ENCODE results near the gene EPPIN. TPM values are rescaled to one million over a fixed set of nuclear protein-coding genes. Genes with fewer than 3 reads are reported as not detected.

The EPPIN gene
- total RNA-seq, 1 donor = not detected

- H4K20me1 ChIP-seq (ENCODE audit: insufficient read depth, low read length) = no peaks in the 10 kb centered on the region
- no peak overlapping the region for H2AFZ ChIP-seq (ENCODE audit: low read length)
- no peak overlapping the region for H3K27ac ChIP-seq (ENCODE audit: low read depth, low read length)
- no peak for TF ChIP-seq CTCF (IDR thresholded peaks at IDR 0.05; ENCODE audit: extremely low read depth, low read depth, low read length)
- no peak for DNase-seq (ENCODE audit: insufficient read length, low spot score, missing footprints)
- H3K79me2 ChIP-seq (ENCODE audit: insufficient read depth, low read length) = no peaks in the 10 kb centered on the region
- no peak overlapping the region for H3K4me2 ChIP-seq (ENCODE audit: insufficient read depth, low read length)
- H3K9me3 ChIP-seq (ENCODE audit: low read depth, low read length) = no peaks in the 10 kb centered on the region
- peaks cover 20% of the 10 kb centered on the region for H3K27me3 ChIP-seq (ENCODE audit: insufficient read depth, low read length)
- no peak overlapping the region for H3K4me3 ChIP-seq (ENCODE audit: insufficient read depth, low read length)
- H3K36me3 ChIP-seq (ENCODE audit: insufficient read depth, low read length) = no peaks in the 10 kb centered on the region
- H3K4me1 ChIP-seq (ENCODE audit: insufficient read depth, low read length) = no peaks in the 10 kb centered on the region
Measured at GRCh38 chr20:45501600-45501999, 45.6 kb downstream of the EPPIN start.

- Histone ChIP-seq H3K27me3 (ENCODE audit: insufficient read depth, low read length) (peaks cover 27% of the 10 kb centered on the region), H3K27ac (ENCODE audit: low read depth, low read length) (no peak overlapping the region)
- no peak for DNase-seq (ENCODE audit: insufficient read length, low spot score, missing footprints)
Measured at GRCh38 chr20:45500022-45500421, 47.2 kb downstream of the EPPIN start.

GRCh38 chr20:45497971-45498494, 49.2 kb downstream of the EPPIN start:
- Histone ChIP-seq H3K4me1 (ENCODE audit: insufficient read depth, low read length) (no peaks in the 10 kb centered on the region), H3K79me2 (ENCODE audit: insufficient read depth, low read length) (no peaks in the 10 kb centered on the region), H4K20me1 (ENCODE audit: insufficient read depth, low read length) (no peaks in the 10 kb centered on the region), H3K27ac (ENCODE audit: low read depth, low read length) (no peak overlapping the region), H3K9me3 (ENCODE audit: low read depth, low read length) (no peaks in the 10 kb centered on the region), H3K4me2 (ENCODE audit: insufficient read depth, low read length) (no peak overlapping the region), H2AFZ (ENCODE audit: low read length) (no peak overlapping the region), H3K36me3 (ENCODE audit: insufficient read depth, low read length) (no peaks in the 10 kb centered on the region), H3K4me3 (ENCODE audit: insufficient read depth, low read length) (no peak overlapping the region), H3K27me3 (ENCODE audit: insufficient read depth, low read length) (peaks cover 27% of the 10 kb centered on the region)
- no peak for TF ChIP-seq CTCF (IDR thresholded peaks at IDR 0.05; ENCODE audit: extremely low read depth, low read depth, low read length)
- DNase-seq (ENCODE audit: insufficient read length, low spot score, missing footprints) = no peak

More at GRCh38 chr20:45500022-45500421, 47.2 kb downstream of the EPPIN start:
- no peaks in the 10 kb centered on the region for H3K36me3 ChIP-seq (ENCODE audit: insufficient read depth, low read length)
- no peaks in the 10 kb centered on the region for H4K20me1 ChIP-seq (ENCODE audit: insufficient read depth, low read length)
- no peak overlapping the region for H3K4me3 ChIP-seq (ENCODE audit: insufficient read depth, low read length)
- no peak overlapping the region for H3K4me2 ChIP-seq (ENCODE audit: insufficient read depth, low read length)
- TF ChIP-seq CTCF (IDR thresholded peaks at IDR 0.05; ENCODE audit: extremely low read depth, low read depth, low read length) = no peak
- H3K4me1 ChIP-seq (ENCODE audit: insufficient read depth, low read length) = no peaks in the 10 kb centered on the region
- H2AFZ ChIP-seq (ENCODE audit: low read length) = no peak overlapping the region
- H3K79me2 ChIP-seq (ENCODE audit: insufficient read depth, low read length) = no peaks in the 10 kb centered on the region
- H3K9me3 ChIP-seq (ENCODE audit: low read depth, low read length) = no peaks in the 10 kb centered on the region

GRCh38 chr20:45496166-45496565, 51.0 kb downstream of the EPPIN start:
- DNase-seq (ENCODE audit: insufficient read length, low spot score, missing footprints) = no peak
- Histone ChIP-seq H3K9me3 (ENCODE audit: low read depth, low read length) (no peaks in the 10 kb centered on the region), H3K27me3 (ENCODE audit: insufficient read depth, low read length) (peaks cover 23% of the 10 kb centered on the region), H4K20me1 (ENCODE audit: insufficient read depth, low read length) (no peaks in the 10 kb centered on the region), H3K36me3 (ENCODE audit: insufficient read depth, low read length) (no peaks in the 10 kb centered on the region), H2AFZ (ENCODE audit: low read length) (no peak overlapping the region), H3K4me1 (ENCODE audit: insufficient read depth, low read length) (no peaks in the 10 kb centered on the region), H3K79me2 (ENCODE audit: insufficient read depth, low read length) (no peaks in the 10 kb centered on the region), H3K27ac (ENCODE audit: low read depth, low read length) (no peak overlapping the region), H3K4me3 (ENCODE audit: insufficient read depth, low read length) (no peak overlapping the region), H3K4me2 (ENCODE audit: insufficient read depth, low read length) (no peak overlapping the region)
- TF ChIP-seq CTCF (IDR thresholded peaks at IDR 0.05; ENCODE audit: extremely low read depth, low read depth, low read length) = no peak
